GM18909 (cell line): ENCODE data around the gene IRF7.
"Not testable (repeated sequence)": the region's sequence is repeated elsewhere in the genome, so short reads cannot be mapped to it uniquely, and the experiment has no call there.

ENCODE experiments used
- ATAC-seq: cut with Tn5 transposase; IDR thresholded peaks from one replicate; pipeline ENCODE4 v1.9.1; 2021; ENCODE audit warnings: mild to moderate bottlenecking; ENCODE audit not compliant: unreplicated experiment, poor library complexity

The IRF7 gene

DNA sequence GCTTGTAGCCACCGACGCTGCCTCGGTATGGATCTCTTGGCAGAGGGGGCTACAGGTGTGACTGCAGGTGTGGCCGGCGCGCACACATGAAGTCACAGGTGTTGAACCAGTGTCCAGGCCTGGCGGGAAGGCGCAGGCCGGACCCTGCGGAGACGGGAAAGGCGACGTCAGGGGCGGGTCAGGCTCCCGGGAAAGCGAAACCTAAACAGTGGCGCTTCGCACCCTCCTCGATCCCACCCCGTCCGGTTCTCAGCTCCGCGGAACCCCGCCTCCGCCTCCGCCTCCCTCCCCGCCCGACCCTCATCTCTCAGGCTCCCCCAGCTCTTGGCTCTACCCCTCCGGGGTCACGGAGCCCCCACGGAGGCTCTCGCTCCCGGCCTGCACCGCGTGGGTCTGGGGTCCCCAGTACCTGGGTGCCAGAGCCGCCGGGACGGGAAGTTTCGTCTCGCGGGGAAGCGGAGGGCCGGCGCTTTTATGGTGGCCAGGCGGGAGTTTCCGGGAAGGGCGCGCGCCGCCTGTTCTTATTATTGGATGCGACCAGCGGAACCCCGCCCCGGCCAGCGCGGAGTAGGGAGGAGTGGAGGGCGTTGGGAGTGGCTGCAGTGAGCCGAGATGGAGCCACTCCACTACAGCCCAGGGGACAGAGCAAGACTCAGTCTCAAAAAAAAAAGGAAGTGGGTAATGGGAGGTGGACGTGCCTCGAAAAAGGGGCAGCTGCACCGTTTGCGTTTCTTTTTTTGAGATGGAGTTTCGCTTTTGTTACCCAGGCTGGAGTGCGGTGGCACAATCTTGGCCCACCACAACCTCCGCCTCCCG is at the start of gene IRF7:
Gene IRF7 (minus strand): TSS at position 447 of the 816 bp plus-strand sequence. CDS start 586 bp downstream, outside the sequence.
- peak; percentile 72 for ATAC-seq

DNA sequence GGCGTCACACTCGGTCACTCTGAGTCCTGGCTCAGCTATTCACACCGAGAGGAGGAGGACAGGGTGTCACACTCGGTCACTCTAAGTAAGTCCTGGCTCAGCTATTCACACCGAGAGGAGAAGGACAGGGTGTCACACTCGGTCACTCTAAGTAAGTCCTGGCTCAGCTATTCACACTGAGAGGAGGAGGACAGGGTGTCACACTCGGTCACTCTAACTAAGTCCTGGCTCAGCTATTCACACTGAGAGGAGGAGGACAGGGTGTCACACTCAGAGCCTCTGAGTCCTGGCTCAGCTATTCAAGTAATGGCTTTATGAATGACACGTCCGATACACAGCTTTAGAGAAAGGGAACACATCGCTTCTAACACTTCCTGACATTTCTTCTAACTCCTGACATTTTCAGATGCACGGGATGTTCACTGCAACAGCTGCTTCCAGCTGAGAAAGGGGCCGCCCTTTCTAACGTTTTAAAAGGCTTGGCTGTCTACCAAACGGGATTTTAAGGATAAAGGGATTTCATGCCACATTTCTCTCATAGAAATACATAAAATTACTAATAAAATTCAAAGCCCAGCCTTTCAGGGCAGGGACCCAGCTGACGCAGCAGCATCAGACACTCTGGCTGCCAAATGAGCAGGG is 49.4 kb upstream of the IRF7 start:
- ATAC-seq, result no peak

DNA sequence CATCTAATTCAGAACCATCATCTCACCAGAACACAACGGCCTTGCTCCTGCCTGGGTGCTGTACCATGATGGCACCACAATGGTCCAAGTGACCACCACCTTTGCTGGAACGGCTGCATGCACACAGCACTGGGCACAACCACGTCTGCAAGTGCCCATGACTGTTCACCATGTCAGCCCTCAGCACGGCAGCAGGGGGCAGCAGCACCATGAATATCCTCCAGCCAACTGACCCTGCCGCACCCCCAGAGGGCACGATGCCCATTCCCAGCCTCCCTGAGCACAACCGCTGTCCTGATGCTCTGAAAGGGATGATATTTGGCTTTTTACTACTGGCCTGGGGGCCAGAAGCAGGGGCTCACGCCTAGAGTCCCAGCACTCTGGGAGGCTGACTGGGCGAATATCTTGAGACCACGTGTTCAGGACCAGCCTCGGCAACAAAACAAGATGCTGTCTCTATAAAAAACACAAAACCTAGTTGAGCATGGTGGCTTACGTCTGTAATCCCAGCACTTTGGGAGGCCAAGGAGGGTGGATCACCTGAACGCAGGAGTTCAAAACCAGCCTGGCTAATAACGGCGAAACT is 47.0 kb upstream of the IRF7 start:
- no peak for ATAC-seq

GRCh38 chr11:660681-661444 is 45.1 kb upstream of the IRF7 start:
- ATAC-seq, result no peak

GRCh38 chr11:660281-660680 is 44.5 kb upstream of the IRF7 start:
- ATAC-seq, result no peak

DNA sequence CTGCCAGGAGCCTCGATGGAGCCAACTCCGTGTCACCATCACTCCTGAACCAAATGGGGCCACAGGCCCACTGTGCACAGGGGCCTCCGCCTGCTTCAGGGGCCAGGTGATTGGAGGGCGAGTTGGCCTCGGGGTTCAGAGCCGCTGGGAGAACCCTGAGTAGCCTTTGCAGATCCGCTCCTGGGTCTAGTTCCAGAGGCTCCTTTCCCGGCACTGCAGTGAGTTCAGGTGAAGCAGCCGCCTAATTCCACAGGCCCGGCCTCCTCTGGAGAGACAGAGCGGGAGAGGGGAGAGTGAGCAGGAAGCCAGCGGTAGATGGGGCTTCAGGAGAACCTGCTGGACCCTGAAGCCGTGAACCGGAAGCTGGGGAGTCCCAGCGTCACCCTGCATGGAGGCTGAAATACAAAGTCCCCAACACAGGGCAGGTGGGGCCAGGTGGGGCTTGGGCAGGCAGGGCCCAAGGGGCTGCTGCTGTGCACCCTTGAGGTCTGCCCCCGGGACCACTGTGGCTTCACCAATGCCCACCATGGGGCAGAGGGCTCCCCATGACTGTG is 43.9 kb upstream of the IRF7 start:
- ATAC-seq, result no peak

- no peak for ATAC-seq
Measured at GRCh38 chr11:657691-658126, 42.0 kb upstream of the IRF7 start.

GRCh38 chr11:656866-657265 is 41.1 kb upstream of the IRF7 start:
- no peak for ATAC-seq

DNA sequence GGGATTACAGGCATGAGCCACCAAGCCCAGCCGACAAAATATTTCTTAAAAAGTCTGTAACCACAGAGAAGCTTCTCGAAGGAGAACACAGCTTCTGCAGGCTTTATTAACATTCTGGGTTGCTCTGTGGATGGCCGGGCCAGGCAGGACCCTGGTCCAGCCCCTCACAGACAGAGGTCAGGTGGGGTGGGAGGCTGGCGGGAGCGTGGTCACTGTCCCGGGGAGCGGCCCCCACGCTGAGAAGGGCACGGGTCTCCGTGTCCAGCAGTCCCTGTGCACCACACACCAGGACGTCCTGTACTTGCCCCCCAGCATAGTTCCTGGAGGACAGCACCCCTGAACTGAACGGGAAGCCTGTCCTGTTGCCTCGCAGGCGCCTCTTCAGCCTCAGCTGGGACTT is 40.7 kb upstream of the IRF7 start:
- no peak for ATAC-seq

GRCh38 chr11:655036-655726 is 39.4 kb upstream of the IRF7 start:
- ATAC-seq, result no peak

DNA sequence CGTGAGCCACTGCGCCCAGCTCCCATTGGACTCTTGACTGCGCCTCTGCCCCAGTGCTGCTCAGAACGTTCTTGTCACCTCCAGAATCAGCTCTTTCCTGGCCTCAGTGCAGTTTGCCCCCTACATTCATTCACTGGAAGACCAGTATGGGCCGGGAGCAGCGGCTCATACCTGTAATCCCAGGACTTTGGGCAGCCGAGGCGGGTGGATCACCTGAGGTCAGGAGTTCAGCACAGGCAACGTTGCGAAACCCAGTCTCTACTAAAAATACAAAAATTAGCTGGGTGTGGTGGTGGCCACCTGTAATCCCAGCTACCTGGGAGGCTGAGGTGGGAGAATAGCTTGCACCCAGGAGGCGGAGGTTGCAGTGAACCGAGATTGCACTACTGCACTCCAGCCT is 38.7 kb upstream of the IRF7 start:
- ATAC-seq, result not testable (repeated sequence)

- ATAC-seq, result no peak
Measured at GRCh38 chr11:653837-654236, 38.1 kb upstream of the IRF7 start.

DNA sequence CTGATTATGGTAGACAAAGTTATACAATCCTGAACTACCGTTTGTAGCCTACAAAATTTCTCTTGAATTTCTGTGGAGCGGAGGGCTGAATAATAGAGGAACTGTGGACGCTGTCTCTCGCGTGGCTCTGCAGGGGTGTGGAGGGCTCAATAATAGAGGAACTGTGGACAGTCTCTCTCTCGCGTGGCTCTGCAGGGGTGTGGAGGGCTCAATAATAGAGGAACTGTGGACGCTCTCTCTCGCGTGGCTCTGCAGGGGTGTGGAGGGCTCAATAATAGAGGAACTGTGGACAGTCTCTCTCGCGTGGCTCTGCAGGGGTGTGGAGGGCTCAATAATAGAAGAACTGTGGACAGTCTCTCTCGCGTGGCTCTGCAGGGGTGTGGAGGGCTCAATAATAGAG is 37.4 kb upstream of the IRF7 start:
- not testable (repeated sequence) for ATAC-seq

GRCh38 chr11:650482-650881 is 34.7 kb upstream of the IRF7 start:
- no peak for ATAC-seq

DNA sequence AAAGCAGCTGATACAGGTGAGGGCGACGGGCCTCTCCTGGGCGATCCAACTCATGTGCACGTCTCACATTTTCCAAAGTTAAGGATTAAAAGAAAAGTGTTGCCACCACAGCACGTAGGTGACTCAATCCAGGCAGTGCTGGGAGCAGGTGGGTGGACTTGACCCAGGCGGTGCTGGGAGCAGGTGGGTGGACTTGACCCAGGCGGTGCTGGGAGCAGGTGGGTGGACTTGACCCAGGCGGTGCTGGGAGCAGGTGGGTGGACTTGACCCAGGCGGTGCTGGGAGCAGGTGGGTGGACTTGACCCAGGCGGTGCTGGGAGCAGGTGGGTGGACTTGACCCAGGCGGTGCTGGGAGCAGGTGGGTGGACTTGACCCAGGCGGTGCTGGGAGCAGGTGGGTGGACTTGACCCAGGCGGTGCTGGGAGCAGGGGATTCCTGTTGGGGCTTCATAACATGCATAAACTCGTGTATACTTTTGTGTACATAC is 32.0 kb upstream of the IRF7 start:
- not testable (repeated sequence) for ATAC-seq

DNA sequence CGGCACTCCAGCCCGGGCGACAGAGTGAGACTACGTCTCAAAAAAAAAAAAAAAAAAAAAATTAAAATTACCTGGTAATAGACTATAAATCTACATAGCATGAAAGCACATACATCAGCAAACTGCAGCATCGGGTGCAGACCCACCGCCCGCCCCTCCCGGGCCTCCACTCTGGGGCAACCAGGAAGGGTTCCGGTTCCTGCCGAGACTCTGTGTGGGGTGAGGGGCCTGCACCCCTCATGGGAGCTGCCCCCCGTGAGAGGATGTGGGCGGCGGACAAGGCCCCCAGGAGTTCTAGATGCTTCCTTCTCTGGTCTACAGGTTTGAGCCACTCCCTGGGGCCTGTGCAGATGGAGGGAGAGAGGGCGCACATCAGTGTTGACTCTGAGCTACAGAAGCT is 30.5 kb upstream of the IRF7 start:
- no peak for ATAC-seq

GRCh38 chr11:645536-645935 is 29.8 kb upstream of the IRF7 start:
- ATAC-seq, result no peak

GRCh38 chr11:643849-644738 is 28.3 kb upstream of the IRF7 start:
- ATAC-seq, result no peak

DNA sequence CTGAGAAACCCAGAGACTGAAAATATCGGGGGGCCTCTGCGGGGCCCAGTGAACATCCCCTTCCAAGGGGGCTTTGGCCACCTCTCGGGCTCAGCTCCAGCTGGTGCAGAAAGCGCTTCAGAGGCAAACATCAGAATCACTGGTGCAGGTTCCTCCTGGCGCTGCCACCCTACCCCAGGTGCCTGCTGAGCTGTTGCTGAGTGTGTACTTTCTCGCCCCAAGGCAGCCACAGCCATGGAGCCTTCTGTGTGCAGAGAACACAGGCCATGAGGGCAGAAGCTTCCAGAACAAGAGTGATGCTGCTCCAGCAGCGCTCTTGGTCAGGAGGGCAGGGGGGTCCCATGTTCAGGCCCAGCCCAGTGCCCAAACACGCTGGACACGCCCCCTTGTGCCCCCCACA is 27.6 kb upstream of the IRF7 start:
- no peak for ATAC-seq
